HEK293 (cell line): Measurements from ENCODE around the gene WWC1.

Source experiments
- CTCF ChIA-PET: fragments of 350-600 bp; formaldehyde crosslinking; extraction: SDS; loops from one replicate; lab custom pipeline; 2021; ENCODE audit warnings: antibody characterized with exemption; lab: Yijun Ruan, JAX
- POLR2A ChIA-PET: fragments of 300-600 bp; formaldehyde crosslinking; extraction: SDS; loops from one replicate; lab custom pipeline; 2020; ENCODE audit warnings: antibody characterized with exemption, inconsistent platforms; lab: Yijun Ruan, JAX
- H3K27ac ChIP-seq: fragments of 200-500 bp; sonication (Bioruptor generic); 2 replicates; pipeline ENCODE4 v1.5.1; 2014; ENCODE audit warnings: low read depth, low read length, control low read depth, inconsistent platforms; ENCODE audit errors: extremely low read depth
- H3K36me3 ChIP-seq, 2 experiments: fragments of 200-500 bp in 1 of 2; sonication (Bioruptor generic) in 1 of 2; 1 replicate in 1 of 2; 2 replicates in 1 of 2; pipeline ENCODE4 v1.5.1; 2014 to 2017; ENCODE audit warnings: inconsistent platforms in 2 of 2, low read length in 2 of 2; ENCODE audit not compliant: control insufficient read depth in 2 of 2, insufficient read depth in 1 of 2
- H3K4me1 ChIP-seq: fragments of 200-500 bp; sonication (Bioruptor generic); 2 replicates; pipeline ENCODE4 v1.5.1; 2014; ENCODE audit warnings: mild to moderate bottlenecking, low read length, inconsistent platforms; ENCODE audit not compliant: control insufficient read depth, insufficient read depth
- H3K4me3 ChIP-seq: 2 replicates; pipeline ENCODE4 v1.5.1; 2011; ENCODE audit warnings: low read depth, mild to moderate bottlenecking, control low read depth, low read length, moderate library complexity
- H3K9me3 ChIP-seq: fragments of 200-500 bp; sonication (Bioruptor generic); 2 replicates; pipeline ENCODE4 v1.5.1; 2014; ENCODE audit warnings: low read depth, low read length, inconsistent platforms; ENCODE audit not compliant: control insufficient read depth, insufficient read depth
- FEZF1 ChIP-seq: fragments of 450-650 bp; formaldehyde crosslinking; IDR thresholded peaks from 2 replicates; pipeline ENCODE4 v1.5.1; 2016; ENCODE audit warnings: missing biosample characterization, missing genetic modification characterization
- GLI2 ChIP-seq: fragments of 450-650 bp; formaldehyde crosslinking; IDR thresholded peaks from 2 replicates; pipeline ENCODE4; 2017; ENCODE audit warnings: missing biosample characterization, missing genetic modification characterization, low read depth, borderline replicate concordance
- PBX3 ChIP-seq: sonication (generic); formaldehyde crosslinking; IDR thresholded peaks from 2 replicates; pipeline ENCODE4 v1.8.1; 2022; ENCODE audit warnings: mild to moderate bottlenecking, moderate library complexity, missing genetic modification reagents
- PRDM4 ChIP-seq: fragments of 450-650 bp; formaldehyde crosslinking; IDR thresholded peaks from 2 replicates; pipeline ENCODE4 v1.5.1; 2017; ENCODE audit warnings: missing biosample characterization, missing genetic modification characterization
- SCRT1 ChIP-seq: fragments of 450-650 bp; formaldehyde crosslinking; IDR thresholded peaks from 2 replicates; pipeline ENCODE4 v1.5.1; 2016; ENCODE audit warnings: missing biosample characterization, missing genetic modification characterization, borderline replicate concordance
- ZBTB49 ChIP-seq: fragments of 450-650 bp; formaldehyde crosslinking; IDR thresholded peaks from 2 replicates; pipeline ENCODE4 v1.5.1; 2016; ENCODE audit warnings: missing biosample characterization, missing genetic modification characterization, low read depth
- ZFP3 ChIP-seq: fragments of 450-650 bp; formaldehyde crosslinking; IDR thresholded peaks from 2 replicates; pipeline ENCODE4 v1.5.1; 2016; ENCODE audit warnings: low read depth, missing biosample characterization, missing genetic modification characterization
- ZNF112 ChIP-seq: fragments of 450-650 bp; formaldehyde crosslinking; IDR thresholded peaks from 2 replicates; pipeline ENCODE4 v1.5.0; 2017; ENCODE audit warnings: missing biosample characterization, missing genetic modification characterization
- ZNF114 ChIP-seq: fragments of 450-650 bp; formaldehyde crosslinking; IDR thresholded peaks from 2 replicates; pipeline ENCODE4 v1.5.0; 2017; ENCODE audit warnings: missing biosample characterization, missing genetic modification characterization
- ZNF16 ChIP-seq: fragments of 450-650 bp; formaldehyde crosslinking; IDR thresholded peaks from 2 replicates; pipeline ENCODE4 v1.5.1; 2016; ENCODE audit warnings: low read depth, missing biosample characterization, missing genetic modification characterization
- ZNF2 ChIP-seq: fragments of 450-650 bp; formaldehyde crosslinking; IDR thresholded peaks from 2 replicates; pipeline ENCODE4 v1.5.1; 2016; ENCODE audit warnings: missing biosample characterization, missing genetic modification characterization
- ZNF223 ChIP-seq: fragments of 450-650 bp; formaldehyde crosslinking; IDR thresholded peaks from 2 replicates; pipeline ENCODE4 v1.5.1; 2016; ENCODE audit warnings: missing biosample characterization, missing genetic modification characterization
- ZNF239 ChIP-seq: fragments of 450-650 bp; formaldehyde crosslinking; IDR thresholded peaks from 2 replicates; pipeline ENCODE4 v1.5.1; 2016; ENCODE audit warnings: missing biosample characterization, missing genetic modification characterization
- ZNF394 ChIP-seq: fragments of 450-650 bp; formaldehyde crosslinking; IDR thresholded peaks from 2 replicates; pipeline ENCODE4 v1.5.1; 2016; ENCODE audit warnings: missing biosample characterization, missing genetic modification characterization, mild to moderate bottlenecking, moderate library complexity, borderline replicate concordance
- ZNF404 ChIP-seq: fragments of 450-650 bp; formaldehyde crosslinking; IDR thresholded peaks from 2 replicates; pipeline ENCODE4 v1.5.1; 2017; ENCODE audit warnings: missing biosample characterization, missing genetic modification characterization
- ZNF555 ChIP-seq: fragments of 450-650 bp; formaldehyde crosslinking; conservative IDR thresholded peaks from 2 replicates; pipeline ENCODE4 v1.5.1; 2017; ENCODE audit warnings: missing biosample characterization, mild to moderate bottlenecking, missing genetic modification characterization, inconsistent platforms
- ZNF629 ChIP-seq: fragments of 450-650 bp; formaldehyde crosslinking; IDR thresholded peaks from 2 replicates; pipeline ENCODE4 v1.5.1; 2017; ENCODE audit warnings: missing biosample characterization, missing genetic modification characterization
- ZNF645 ChIP-seq: fragments of 450-650 bp; formaldehyde crosslinking; IDR thresholded peaks from 2 replicates; pipeline ENCODE4; 2016; ENCODE audit warnings: missing biosample characterization, missing genetic modification characterization
- ZNF654 ChIP-seq: fragments of 450-650 bp; formaldehyde crosslinking; IDR thresholded peaks from 2 replicates; pipeline ENCODE4 v1.5.1; 2016; ENCODE audit warnings: low read depth, missing biosample characterization, missing genetic modification characterization
- ZNF692 ChIP-seq: fragments of 450-650 bp; formaldehyde crosslinking; IDR thresholded peaks from 2 replicates; pipeline ENCODE4 v1.5.1; 2016; ENCODE audit warnings: missing biosample characterization, missing genetic modification characterization
- ZNF843 ChIP-seq: fragments of 450-650 bp; formaldehyde crosslinking; IDR thresholded peaks from 2 replicates; pipeline ENCODE4 v1.5.1; 2016; ENCODE audit warnings: missing biosample characterization, missing genetic modification characterization
- TF ChIP-seq, protein P1 (sequence below): fragments of 450-650 bp; formaldehyde crosslinking; IDR thresholded peaks from 2 replicates; pipeline ENCODE4 v1.5.1; 2016; ENCODE audit warnings: missing biosample characterization, missing genetic modification characterization
- TF ChIP-seq, protein P2 (sequence below): fragments of 450-650 bp; formaldehyde crosslinking; optimal IDR thresholded peaks from 2 replicates; pipeline ENCODE3; 2016; ENCODE audit warnings: missing biosample characterization, mild to moderate bottlenecking, missing genetic modification characterization

The WWC1 gene

DNA sequence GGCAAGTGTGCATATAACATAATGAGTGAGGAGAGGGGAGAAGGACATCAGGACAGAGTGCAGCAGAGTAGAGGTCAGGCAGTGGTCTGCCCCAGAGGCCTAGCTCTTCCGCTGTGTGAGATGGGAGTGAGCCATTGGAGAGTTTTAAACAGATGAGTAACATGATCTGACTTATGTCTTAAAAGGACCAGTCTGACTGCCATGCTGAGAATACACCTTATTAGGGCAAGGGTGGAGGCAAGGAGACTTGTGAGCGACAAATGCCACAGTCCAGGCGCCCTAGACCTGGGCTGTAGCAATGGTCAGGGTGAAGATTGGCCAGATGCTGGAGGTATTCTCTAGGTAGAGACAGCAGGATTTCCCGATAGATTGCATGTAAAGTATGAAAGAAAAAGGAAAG lies 83.1 kb downstream of the WWC1 start:
- ChIA-PET CTCF (interaction anchor here (0.6 kb wide), 2 partner anchors 73 to 443 kb away, joined by 5 to 6 read pairs; no protein-coding TSS in a partner anchor), POLR2A (interaction anchor here (0.7 kb wide), 1 partner anchor 17 kb away, joined by 3 read pairs; no protein-coding TSS in a partner anchor)
- Histone ChIP-seq H3K36me3 (no peaks in the 10 kb centered on the region), H3K4me1 (no peaks in the 10 kb centered on the region), H3K4me3 (no peak overlapping the region), H3K9me3 (no peaks in the 10 kb centered on the region), H3K27ac (no peak overlapping the region)
- TF ChIP-seq ZNF112 (tag by site-specific recombination) (no peak), ZNF654 (tag by site-specific recombination) (no peak), ZNF692 (tag by site-specific recombination) (no peak), FEZF1 (tag by site-specific recombination) (no peak), GLI2 (no peak), PBX3 (CRISPR knock-in tag) (no peak), SCRT1 (tag by site-specific recombination) (no peak), ZNF114 (no peak), ZNF645 (tag by site-specific recombination) (no peak), ZNF223 (tag by site-specific recombination) (no peak), ZNF394 (tag by site-specific recombination) (no peak), ZNF404 (no peak), ZNF843 (tag by site-specific recombination) (no peak), PRDM4 (tag by site-specific recombination) (no peak)
- TF ChIP-seq, protein P1, sequence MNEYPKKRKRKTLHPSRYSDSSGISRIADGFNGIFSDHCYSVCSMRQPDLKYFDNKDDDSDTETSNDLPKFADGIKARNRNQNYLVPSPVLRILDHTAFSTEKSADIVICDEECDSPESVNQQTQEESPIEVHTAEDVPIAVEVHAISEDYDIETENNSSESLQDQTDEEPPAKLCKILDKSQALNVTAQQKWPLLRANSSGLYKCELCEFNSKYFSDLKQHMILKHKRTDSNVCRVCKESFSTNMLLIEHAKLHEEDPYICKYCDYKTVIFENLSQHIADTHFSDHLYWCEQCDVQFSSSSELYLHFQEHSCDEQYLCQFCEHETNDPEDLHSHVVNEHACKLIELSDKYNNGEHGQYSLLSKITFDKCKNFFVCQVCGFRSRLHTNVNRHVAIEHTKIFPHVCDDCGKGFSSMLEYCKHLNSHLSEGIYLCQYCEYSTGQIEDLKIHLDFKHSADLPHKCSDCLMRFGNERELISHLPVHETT (tag by site-specific recombination): no peak
- TF ChIP-seq, protein P2, sequence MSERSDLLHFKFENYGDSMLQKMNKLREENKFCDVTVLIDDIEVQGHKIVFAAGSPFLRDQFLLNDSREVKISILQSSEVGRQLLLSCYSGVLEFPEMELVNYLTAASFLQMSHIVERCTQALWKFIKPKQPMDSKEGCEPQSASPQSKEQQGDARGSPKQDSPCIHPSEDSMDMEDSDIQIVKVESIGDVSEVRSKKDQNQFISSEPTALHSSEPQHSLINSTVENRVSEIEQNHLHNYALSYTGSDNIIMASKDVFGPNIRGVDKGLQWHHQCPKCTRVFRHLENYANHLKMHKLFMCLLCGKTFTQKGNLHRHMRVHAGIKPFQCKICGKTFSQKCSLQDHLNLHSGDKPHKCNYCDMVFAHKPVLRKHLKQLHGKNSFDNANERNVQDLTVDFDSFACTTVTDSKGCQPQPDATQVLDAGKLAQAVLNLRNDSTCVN (tag by site-specific recombination): no peak

- ChIA-PET CTCF (interaction anchor here (0.7 kb wide), 2 partner anchors 12 to 27 kb away, joined by 3 to 4 read pairs; no protein-coding TSS in a partner anchor), POLR2A (no interaction called here)
- H3K4me1 ChIP-seq: no peaks in the 10 kb centered on the region
- H3K36me3 ChIP-seq: no peaks in the 10 kb centered on the region
- no peak overlapping the region for H3K4me3 ChIP-seq
- no peak overlapping the region for H3K27ac ChIP-seq
- H3K9me3 ChIP-seq: no peaks in the 10 kb centered on the region
- no peak for TF ChIP-seq ZNF629
- no peak for TF ChIP-seq ZFP3 (tag by site-specific recombination)
- TF ChIP-seq ZNF555 (tag by site-specific recombination): no peak
- no peak for TF ChIP-seq ZBTB49
- TF ChIP-seq ZNF239: no peak
- no peak for TF ChIP-seq ZNF645 (tag by site-specific recombination)
- TF ChIP-seq ZNF2 (tag by site-specific recombination): no peak
- TF ChIP-seq ZNF16 (tag by site-specific recombination): no peak
Observed at GRCh38 chr5:168375214-168375613, 83.8 kb downstream of the WWC1 start.
